Fibroblast of villous mesenchyme (primary cell): ENCODE measurements around the gene TMEM184A. TPM values are rescaled to one million over a fixed set of nuclear protein-coding genes. Genes with fewer than 3 reads are reported as not detected.
A peak's percentile ranks its signal among the peaks of the same experiment; 100 is the strongest.

Experiments used
- DNase-seq: peaks from one replicate; pipeline ENCODE4 v3.0.0-alpha.2; 2010; ENCODE audit warnings: low read depth
- H3K4me3 ChIP-seq: 2 replicates; pipeline ENCODE4 v1.5.1; 2011; ENCODE audit warnings: low read depth, mild to moderate bottlenecking, low read length
- CTCF ChIP-seq: IDR thresholded peaks from 2 replicates; pipeline ENCODE4 v1.5.1; 2012; ENCODE audit warnings: low read depth, mild to moderate bottlenecking, low read length; ENCODE audit not compliant: insufficient read depth
- total RNA-seq: library from RNA; depleted of rRNA; stranded (reverse); fragments of >200 nt; gene quantifications from 2 replicates; pipeline ENCODE4 v1.2.3, GENCODE V29; 2012

TMEM184A gene
- total RNA-seq, 1 donor = 0.86 TPM

GRCh38 chr7:1557006-1557405 is 1.0 kb upstream of the TMEM184A start:
- no peak for TF ChIP-seq CTCF
- DNase-seq = no peak
- no peak overlapping the region for H3K4me3 ChIP-seq

- no peak for TF ChIP-seq CTCF
- peak; percentile 86 for DNase-seq
- H3K4me3 ChIP-seq = no peak overlapping the region
Measured at GRCh38 chr7:1555046-1555812, 776 bp downstream of the TMEM184A start.

- no peak for TF ChIP-seq CTCF
- DNase-seq = no peak
- H3K4me3 ChIP-seq = no peak overlapping the region
Measured at GRCh38 chr7:1554333-1555045, 1.5 kb downstream of the TMEM184A start.

- no peak overlapping the region for H3K4me3 ChIP-seq
- TF ChIP-seq CTCF = no peak
- DNase-seq = no peak
Measured at GRCh38 chr7:1553512-1554210, 2.3 kb downstream of the TMEM184A start.

GRCh38 chr7:1552200-1552599 is 3.8 kb downstream of the TMEM184A start:
- H3K4me3 ChIP-seq = no peak overlapping the region
- DNase-seq = no peak
- no peak for TF ChIP-seq CTCF

GRCh38 chr7:1550846-1551155 is 5.2 kb downstream of the TMEM184A start:
- no peak for DNase-seq
- no peak for TF ChIP-seq CTCF
- no peak overlapping the region for H3K4me3 ChIP-seq
